Germinal center (tissue), 1 donor: ENCODE results near the gene CYFIP2.

Source experiments
- DNase-seq: peaks from one replicate; pipeline ENCODE4 v3.0.0; 2012; ENCODE audit warnings: mixed read lengths, low spot score

Gene CYFIP2

GRCh38 chr5:157258450-157258849, 7.5 kb upstream of the CYFIP2 start:
- no peak for DNase-seq

GRCh38 chr5:157259699-157260098, 6.2 kb upstream of the CYFIP2 start:
- DNase-seq = no peak

DNA sequence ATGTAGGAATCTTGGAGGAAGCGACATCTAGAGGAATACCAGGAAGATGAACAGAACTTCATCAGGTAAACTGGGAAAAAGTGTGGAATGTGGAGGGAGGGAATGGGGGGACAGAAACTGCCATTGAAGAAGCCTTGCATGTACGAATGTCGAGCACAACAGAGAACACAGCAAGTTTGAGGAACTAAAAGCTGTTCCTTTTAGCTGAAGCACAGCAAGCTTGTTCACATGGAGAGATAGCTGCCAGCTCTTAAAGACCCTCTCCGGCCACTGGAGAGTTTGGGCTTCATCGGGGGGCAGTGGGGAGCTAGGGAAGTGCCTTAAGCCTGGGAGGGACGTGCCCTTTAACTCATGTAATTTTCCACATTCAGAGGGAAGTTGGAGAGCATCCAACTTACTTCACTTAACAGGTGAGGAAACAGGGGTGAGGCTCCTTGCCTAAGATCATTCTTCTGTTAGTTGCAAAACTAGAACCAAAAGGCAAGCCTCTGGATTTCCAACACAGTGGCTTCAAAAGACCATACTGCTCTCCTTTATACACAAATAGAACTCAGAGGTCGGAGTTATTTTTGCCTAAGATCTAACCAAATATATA, 2.3 kb upstream of the CYFIP2 start:
- no peak for DNase-seq

DNA sequence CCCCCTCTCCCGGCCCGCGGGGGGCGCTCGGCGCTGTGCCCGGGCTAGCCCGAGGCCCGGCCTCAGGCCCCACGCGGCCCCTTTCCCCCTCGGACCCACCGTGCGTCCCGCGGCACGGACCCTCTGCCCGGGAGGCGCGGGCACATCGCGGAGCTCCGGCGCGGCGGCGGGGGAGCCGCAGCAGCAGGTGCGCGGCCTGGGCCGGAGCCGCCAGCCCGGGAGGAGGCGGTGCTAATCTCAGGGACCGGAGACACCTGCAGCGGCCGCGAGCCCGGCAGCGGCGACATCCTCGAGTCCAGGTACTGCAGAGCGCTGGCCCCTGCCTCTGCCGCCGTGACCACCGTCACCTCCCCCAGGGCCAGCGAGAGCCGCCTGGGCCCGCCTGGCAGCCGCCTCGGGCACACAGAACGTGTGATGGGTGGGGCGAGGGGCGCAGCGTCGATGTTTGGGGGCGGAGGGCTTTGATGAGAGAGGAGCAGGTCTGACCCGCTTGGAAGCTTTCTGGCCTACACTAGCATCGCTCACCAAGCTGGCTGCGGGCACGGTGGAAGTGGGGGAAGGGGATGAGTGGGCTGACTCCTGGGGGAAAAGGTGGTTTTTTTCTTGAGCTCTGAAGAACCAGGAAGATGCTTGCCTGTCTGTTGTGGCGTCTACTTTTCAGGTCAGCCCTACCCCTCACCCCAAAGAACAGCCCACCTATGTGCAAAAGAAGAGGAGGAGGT, 524 bp downstream of the CYFIP2 start:
- DNase-seq = peak; percentile 66

- DNase-seq = no peak
These were observed 1.1 kb downstream of the CYFIP2 start for GRCh38 chr5:157267025-157267424.

- no peak for DNase-seq
These were observed 2.0 kb downstream of the CYFIP2 start for GRCh38 chr5:157267761-157268480.

- DNase-seq = peak; percentile 44
These were observed 3.3 kb downstream of the CYFIP2 start for GRCh38 chr5:157269165-157269671.

DNA sequence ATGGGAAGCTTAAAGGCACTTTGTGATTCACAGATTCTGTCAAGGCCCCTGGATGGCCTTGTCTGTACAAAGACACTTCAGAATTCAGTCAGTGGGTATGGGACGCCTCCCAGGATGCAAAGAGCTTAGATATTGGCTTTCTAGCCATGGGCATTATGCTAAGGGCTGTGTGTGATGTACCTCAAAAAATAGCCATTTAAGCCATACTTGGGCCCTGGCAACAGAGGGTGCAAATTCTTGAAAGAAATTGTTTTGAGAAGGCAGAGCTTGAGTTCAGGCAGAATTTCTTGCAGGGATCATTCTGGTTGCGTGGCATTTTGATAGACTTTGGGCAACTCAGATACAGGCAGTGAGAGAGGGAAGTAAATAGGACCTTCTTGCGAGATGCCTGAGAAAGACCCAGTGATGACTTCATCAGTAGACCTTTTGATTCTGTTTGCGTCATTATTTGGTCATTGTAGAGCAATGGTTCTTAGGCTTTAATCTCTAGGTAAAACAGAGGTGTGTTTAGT, 3.9 kb downstream of the CYFIP2 start:
- DNase-seq = no peak

DNA sequence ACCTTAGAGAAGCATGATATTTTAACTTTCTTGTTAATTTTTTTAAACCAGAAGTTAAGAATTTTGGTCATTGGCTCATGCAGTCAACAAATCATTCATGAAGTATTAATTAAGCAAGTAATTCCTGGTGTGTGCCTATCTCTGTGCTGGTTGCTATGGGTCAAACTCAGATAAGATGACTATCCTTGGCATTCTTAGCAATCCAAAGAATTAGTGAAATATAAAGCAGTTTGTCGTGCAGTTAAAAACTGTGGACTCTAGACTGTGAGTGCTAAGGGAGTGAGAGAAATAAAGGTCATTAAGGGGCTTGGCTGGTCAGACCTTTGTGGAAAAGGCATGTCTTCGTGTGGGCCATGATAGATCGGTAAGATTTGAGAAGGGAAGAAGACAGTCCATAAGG, 4.8 kb downstream of the CYFIP2 start:
- DNase-seq = no peak

- peak; percentile 87 for DNase-seq
These were observed 5.9 kb downstream of the CYFIP2 start for GRCh38 chr5:157271740-157272271.

DNA sequence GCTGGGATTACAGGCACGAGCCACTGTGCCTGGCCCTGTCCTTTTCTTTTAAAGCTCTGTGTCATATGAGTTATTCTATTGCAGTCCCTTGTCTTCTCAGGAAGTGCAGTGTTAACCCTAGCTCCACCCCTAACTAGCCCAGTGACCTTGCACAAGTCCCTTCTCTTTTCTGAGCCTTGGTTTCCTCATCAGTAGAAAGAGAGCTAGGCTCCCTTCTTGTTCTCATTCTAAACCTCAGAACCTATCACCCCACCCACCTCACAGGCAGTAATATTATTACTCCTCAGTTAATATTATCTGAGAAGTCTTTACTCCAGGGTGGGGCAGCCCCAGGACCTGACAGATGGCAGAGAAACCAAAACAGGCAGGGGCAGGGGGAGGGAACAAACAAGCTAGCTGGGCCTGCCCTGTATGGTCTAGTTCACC, 7.2 kb downstream of the CYFIP2 start:
- DNase-seq = no peak

DNA sequence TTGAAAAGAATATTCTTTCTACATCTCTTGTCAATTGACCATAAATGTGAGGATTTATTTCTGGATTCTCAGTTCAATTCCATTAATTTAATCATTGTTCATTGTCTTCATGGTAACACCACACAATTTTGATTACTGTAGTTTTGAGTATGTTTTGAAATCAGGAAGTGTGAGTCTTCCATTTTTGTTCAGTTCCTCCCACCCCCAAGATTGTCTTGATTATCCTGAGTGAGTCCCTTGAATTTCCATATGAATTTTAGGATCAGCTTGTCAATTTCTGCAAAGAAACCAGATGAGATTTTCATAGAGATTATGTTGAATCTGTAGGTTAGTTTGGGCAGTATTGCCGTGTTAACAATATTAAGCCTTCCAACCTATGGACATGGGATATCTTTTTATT, 9.5 kb downstream of the CYFIP2 start:
- no peak for DNase-seq

- no peak for DNase-seq
These were observed 12.6 kb downstream of the CYFIP2 start for GRCh38 chr5:157278319-157279037.

DNA sequence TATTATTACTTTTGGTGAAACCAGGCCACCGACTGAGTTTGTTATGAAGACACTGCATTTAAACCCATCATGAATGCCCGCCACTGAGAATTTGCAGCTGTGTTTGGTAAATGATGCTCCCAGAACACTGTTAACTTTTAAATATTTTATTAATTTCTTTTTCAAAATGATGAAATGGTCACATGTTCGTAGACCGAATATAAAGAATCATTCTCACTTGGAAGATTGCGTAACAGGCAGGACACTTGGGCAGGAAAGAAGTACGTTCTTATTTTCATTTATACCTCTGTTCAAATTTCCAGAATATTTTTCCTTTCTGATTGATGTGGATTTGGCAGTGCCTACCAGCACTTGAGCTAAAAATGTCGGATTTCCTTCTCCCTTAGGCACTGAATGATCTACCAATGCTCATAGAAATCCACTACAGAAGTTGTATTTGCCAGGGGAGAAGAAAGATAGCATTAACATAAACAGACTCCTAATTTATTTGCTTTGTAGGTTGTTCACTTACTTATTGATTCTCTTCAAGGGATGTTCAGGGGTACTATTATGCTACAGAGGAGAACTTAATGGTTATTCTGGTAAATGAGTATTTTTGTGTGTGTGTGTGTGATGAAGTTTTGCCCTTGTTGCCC, 13.8 kb downstream of the CYFIP2 start:
- DNase-seq = no peak

DNA sequence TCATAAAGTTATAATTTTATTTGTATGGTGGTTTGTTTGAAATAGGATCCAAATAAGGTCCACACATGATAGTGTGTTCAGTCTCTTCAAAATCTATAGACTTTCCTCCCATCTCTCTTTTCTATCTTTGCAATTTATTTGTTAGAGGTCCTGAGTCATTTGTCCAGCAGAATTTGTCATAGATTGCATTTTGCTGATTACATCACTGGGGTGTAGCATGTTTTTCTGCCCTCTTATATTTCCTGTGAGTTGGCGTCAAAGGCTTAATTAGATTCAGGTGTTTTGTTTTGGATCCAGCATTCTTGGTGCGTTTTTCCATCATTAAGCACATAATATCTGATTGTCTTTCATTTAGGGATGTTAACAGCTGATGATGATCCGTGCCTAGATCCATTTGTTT, 15.0 kb downstream of the CYFIP2 start:
- DNase-seq = no peak

DNA sequence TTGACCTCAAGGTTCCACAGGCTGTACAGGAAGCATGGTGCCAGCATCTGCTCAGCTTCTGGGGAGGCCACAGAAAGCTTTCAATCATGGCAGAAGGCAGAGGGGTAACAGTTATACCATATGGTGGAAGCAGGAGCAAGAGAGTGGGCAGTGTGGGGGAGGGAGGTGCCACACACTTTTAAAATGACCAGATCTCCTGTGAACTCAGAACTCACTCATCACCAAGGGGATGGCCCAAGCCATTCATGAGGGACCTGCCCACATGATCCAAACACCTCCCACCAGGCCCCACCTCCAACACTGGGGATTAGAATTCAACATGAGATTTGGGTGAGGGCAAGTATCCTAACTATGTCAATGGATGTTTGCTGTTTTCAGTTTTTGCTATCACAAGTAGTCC, 16.2 kb downstream of the CYFIP2 start:
- DNase-seq = no peak

DNA sequence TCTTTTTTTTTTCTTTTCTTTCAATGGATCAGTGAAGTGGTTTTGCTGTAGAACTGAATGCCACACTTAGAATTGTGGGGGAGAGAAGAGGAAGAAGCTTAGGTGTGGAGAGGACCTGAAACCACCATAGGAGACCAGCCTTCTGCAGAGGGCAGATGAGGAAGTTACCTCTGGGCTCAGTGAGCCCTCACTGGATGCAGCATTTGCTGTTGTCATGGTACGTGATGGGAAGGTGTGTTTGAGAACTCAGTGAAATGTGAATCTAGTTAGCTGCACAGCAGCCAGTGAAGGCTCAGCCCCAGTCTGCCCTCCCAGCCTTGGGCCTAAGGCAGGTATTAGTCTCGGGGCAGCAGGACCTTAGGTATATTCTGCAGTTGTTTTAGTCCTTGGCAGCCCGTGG, 17.5 kb downstream of the CYFIP2 start:
- DNase-seq = peak; percentile 82

DNA sequence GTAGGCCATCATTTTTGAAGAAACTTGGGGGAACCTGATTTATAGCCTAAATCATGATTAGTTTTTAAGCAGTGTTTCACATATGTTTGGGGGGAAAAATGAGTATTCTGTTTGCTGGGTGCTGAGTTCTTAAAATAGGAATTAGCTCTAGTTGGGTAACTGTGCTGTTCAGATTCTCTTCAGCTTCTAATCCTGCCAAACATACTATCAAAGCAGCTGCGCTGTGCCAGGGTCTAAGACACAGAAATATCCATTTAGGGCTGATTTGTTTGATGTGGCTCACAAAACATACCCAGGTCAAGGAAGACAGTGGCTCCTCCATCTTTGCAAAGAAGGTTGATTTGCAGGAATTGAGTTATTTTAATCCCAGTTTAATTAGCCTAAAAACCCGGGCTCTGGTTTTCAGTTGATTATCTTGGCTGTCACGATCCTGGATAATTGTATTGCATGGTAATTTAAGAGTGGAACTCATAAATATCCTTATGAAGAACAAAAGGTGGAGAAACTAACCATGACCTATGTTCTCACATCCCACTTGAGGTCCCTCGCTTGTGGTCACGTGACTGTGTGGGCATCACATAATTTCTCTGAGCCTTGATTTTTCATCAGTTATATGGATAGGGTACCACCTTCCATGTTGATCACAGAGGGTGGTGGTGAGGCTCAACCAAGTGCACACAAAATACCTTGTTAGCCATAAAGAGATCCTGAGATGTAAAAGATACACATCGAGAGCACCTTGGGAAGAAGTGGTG, 18.7 kb downstream of the CYFIP2 start:
- no peak for DNase-seq

DNA sequence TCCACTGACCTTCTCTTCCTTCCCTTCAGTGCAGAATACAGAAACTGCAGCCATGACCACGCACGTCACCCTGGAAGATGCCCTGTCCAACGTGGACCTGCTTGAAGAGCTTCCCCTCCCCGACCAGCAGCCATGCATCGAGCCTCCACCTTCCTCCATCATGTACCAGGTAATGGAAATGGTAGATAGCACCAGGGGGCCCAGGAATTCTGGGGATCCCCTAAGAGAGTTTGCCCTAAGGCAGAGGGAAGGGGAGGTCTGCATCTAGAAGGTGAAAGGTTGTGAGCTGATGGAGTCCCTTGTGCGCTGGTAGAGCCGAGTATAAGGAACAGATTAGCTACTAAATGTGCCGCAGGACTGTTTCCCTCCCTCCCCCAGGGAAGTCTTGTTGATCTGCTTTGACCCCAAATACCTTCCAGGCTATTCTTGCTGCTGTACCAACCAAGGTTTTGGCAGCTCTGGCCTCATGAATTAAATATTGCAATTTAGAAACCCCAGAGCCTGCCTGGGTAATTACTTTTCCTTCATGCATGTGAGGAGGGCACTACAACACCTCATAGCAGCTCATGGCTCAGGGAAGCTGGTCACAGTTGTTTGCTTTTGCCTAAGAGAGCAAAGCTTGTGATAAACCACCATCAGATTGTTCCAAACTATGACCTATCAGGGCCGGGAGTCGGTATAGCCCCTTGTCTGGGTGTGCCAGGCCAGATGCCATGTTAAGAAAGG, 19.6 kb downstream of the CYFIP2 start:
- DNase-seq = no peak

GRCh38 chr5:157286761-157287211, 20.9 kb downstream of the CYFIP2 start:
- no peak for DNase-seq
